Suprapubic skin (tissue), 4 donors: ENCODE measurements around the gene MXD3. TPM values are rescaled to one million over a fixed set of nuclear protein-coding genes. Genes with fewer than 3 reads are reported as not detected.

Experiments
- DNase-seq, 2 donors: peaks; one replicate each; pipeline ENCODE4 v3.0.0-alpha.2; 2019; ENCODE audit warnings: low spot score in 2 of 2
- H3K27ac ChIP-seq: fragments of 200-600 bp; sonication (generic); one replicate; pipeline ENCODE4 v1.5.1; 2019
- H3K27me3 ChIP-seq: fragments of 200-600 bp; sonication (generic); one replicate; pipeline ENCODE4 v1.5.1; 2019
- H3K36me3 ChIP-seq: fragments of 200-600 bp; sonication (generic); one replicate; pipeline ENCODE4 v1.5.1; 2019
- H3K4me1 ChIP-seq: fragments of 200-600 bp; sonication (generic); one replicate; pipeline ENCODE4 v1.5.1; 2019
- H3K4me3 ChIP-seq: fragments of 200-600 bp; sonication (generic); one replicate; pipeline ENCODE4 v1.5.1; 2019; ENCODE audit warnings: mild to moderate bottlenecking
- H3K9me3 ChIP-seq: fragments of 200-600 bp; sonication (generic); one replicate; pipeline ENCODE4 v1.5.1; 2019
- CTCF ChIP-seq, 2 donors: fragments of 200-600 bp in 1 of 2; fragments of 450-650 bp in 1 of 2; sonication (generic) in 1 of 2; IDR thresholded peaks; one replicate each; pipeline ENCODE4 v1.5.1; 2016 to 2019; ENCODE audit warnings: antibody characterized with exemption in 2 of 2, mild to moderate bottlenecking in 1 of 2, moderate library complexity in 1 of 2
- EP300 ChIP-seq: sonication (generic); formaldehyde crosslinking; IDR thresholded peaks from one replicate; pipeline ENCODE4 v1.6.1; 2017; ENCODE audit warnings: antibody characterized with exemption
- POLR2A ChIP-seq, 2 donors: fragments of 450-650 bp; IDR thresholded peaks; one replicate each; pipeline ENCODE4 v1.6.1; 2017; ENCODE audit warnings: antibody characterized with exemption in 2 of 2, mild to moderate bottlenecking in 2 of 2, moderate library complexity in 2 of 2
- POLR2AphosphoS5 ChIP-seq, 3 donors: sonication (generic); formaldehyde crosslinking; IDR thresholded peaks; one replicate each; pipeline ENCODE4 v1.6.1; 2017; ENCODE audit warnings: antibody characterized with exemption in 3 of 3
- WGBS: methylation state at CpG from one replicate; pipeline ENCODE4 v1.1.5; 2018; 5-methylcytosine and 5-hydroxymethylcytosine counted together
- total RNA-seq, 4 donors: library from RNA; depleted of rRNA; stranded (reverse); fragments of >200 nt; gene quantifications; one replicate each; pipeline ENCODE4 v1.1.0, GENCODE V29; 2016

MXD3 gene
- total RNA-seq, 4 donors from 2014 or later: 8.7 to 30.3 (median 11.7) TPM

GRCh38 chr5:177276886-177277285, 34.8 kb downstream of the MXD3 start:
- Histone ChIP-seq H3K36me3 (peaks cover 71% of the 10 kb centered on the region), H3K27me3 (no peaks in the 10 kb centered on the region), H3K9me3 (no peaks in the 10 kb centered on the region), H3K27ac (no peak overlapping the region), H3K4me3 (no peak overlapping the region), H3K4me1 (no peaks in the 10 kb centered on the region)
- TF ChIP-seq EP300 (no peak), POLR2A (IDR thresholded peaks at IDR 0.05) (no peak), CTCF (IDR thresholded peaks at IDR 0.05) (no peak), POLR2AphosphoS5 (IDR thresholded peaks at IDR 0.05) (no peak)
- 64% methylated on average over 1 of the region's 1 CpG for WGBS
- DNase-seq: no peak

- Histone ChIP-seq H3K4me1 (no peaks in the 10 kb centered on the region), H3K27ac (no peak overlapping the region), H3K27me3 (no peaks in the 10 kb centered on the region), H3K36me3 (peaks cover 61% of the 10 kb centered on the region), H3K9me3 (no peaks in the 10 kb centered on the region), H3K4me3 (no peak overlapping the region)
- DNase-seq: no peak
- TF ChIP-seq CTCF (IDR thresholded peaks at IDR 0.05) (no peak), POLR2A (IDR thresholded peaks at IDR 0.05) (no peak), EP300 (no peak)
- WGBS: 81% methylated on average over 6 of the region's 6 CpGs
Observed at GRCh38 chr5:177275883-177276282, 35.8 kb downstream of the MXD3 start.

- Histone ChIP-seq H3K36me3 (peaks cover 56% of the 10 kb centered on the region), H3K4me3 (no peak overlapping the region), H3K9me3 (no peaks in the 10 kb centered on the region), H3K27me3 (no peaks in the 10 kb centered on the region), H3K4me1 (peaks cover 13% of the 10 kb centered on the region), H3K27ac (no peak overlapping the region)
- 77% methylated on average over 4 of the region's 4 CpGs for WGBS
- TF ChIP-seq EP300: no peak
- no peak for TF ChIP-seq CTCF (IDR thresholded peaks at IDR 0.05)
- TF ChIP-seq POLR2AphosphoS5 (IDR thresholded peaks at IDR 0.05): no peak
- TF ChIP-seq POLR2A (IDR thresholded peaks at IDR 0.05): no peak
- no peak for DNase-seq
Observed at GRCh38 chr5:177271113-177271512, 40.6 kb downstream of the MXD3 start.

GRCh38 chr5:177270653-177271052, 41.0 kb downstream of the MXD3 start:
- H3K4me1 ChIP-seq: peaks cover 13% of the 10 kb centered on the region
- TF ChIP-seq POLR2AphosphoS5 (IDR thresholded peaks at IDR 0.05): no peak
- no peak for TF ChIP-seq CTCF (IDR thresholded peaks at IDR 0.05)
- TF ChIP-seq EP300: no peak
- TF ChIP-seq POLR2A (IDR thresholded peaks at IDR 0.05): no peak
- 72% methylated on average over 3 of the region's 3 CpGs for WGBS
- no peak overlapping the region for H3K4me3 ChIP-seq
- H3K9me3 ChIP-seq: no peaks in the 10 kb centered on the region
- H3K27me3 ChIP-seq: no peaks in the 10 kb centered on the region
- H3K36me3 ChIP-seq: peaks cover 56% of the 10 kb centered on the region
- no peak overlapping the region for H3K27ac ChIP-seq
- no peak for DNase-seq

DNA sequence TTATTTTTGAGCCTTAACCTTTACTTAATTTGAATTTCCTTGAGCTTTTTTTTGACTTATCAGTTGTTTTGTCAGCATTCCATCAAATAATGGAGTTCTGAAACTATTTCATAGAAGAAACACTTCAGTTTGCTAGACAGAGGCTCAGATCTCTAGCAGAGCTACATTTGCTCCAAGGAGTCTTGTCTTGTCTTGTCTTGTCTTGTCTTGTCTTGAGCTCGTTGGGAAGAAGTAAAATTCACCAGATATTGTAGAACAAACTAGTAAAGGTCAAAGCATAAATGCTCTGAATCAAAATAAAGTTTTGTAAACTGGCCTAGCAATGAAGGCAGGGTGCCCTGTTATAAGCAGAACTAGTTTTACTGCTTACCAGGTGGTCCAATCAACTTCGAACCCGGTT, 41.7 kb downstream of the MXD3 start:
- WGBS: 72% methylated on average over 3 of the region's 3 CpGs
- Histone ChIP-seq H3K9me3 (no peaks in the 10 kb centered on the region), H3K4me1 (peaks cover 13% of the 10 kb centered on the region), H3K27ac (no peak overlapping the region), H3K36me3 (peaks cover 59% of the 10 kb centered on the region), H3K4me3 (no peak overlapping the region), H3K27me3 (no peaks in the 10 kb centered on the region)
- DNase-seq: no peak
- no peak for TF ChIP-seq POLR2AphosphoS5 (IDR thresholded peaks at IDR 0.05)
- no peak for TF ChIP-seq POLR2A (IDR thresholded peaks at IDR 0.05)
- no peak for TF ChIP-seq EP300
- no peak for TF ChIP-seq CTCF (IDR thresholded peaks at IDR 0.05)
